Stimulated activated CD4-positive, alpha-beta T cell treated with anti-CD3 and anti-CD28 coated beads, Interleukin-4, amount 100 ng/mL, for 1 hour (primary cell): ENCODE measurements around the gene HTRA1.
A peak's percentile ranks its signal among the peaks of the same experiment; 100 is the strongest.

ENCODE experiments used
- DNase-seq: peaks from one replicate; pipeline ENCODE4 v3.0.0-alpha.2; 2020

The HTRA1 gene

DNA sequence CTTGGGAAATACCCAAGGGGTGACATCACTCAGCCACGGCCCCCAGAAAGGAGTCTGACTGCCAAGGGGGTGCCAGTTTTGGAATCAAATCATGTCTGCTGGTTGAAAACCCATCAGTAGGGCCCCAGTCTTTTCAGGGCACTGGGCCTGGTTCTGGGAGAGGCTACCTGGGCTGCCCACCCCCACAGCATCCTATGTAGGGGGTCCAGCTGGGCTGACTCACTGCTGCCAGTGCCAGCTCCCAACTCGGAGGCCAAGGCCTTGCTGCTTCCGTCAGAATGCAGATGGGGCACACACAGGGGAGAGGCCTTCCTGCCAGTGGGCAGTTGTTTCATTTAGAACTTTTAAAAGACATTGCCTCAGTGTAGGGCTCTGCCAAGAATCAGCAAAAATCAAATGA is 59.7 kb downstream of the HTRA1 start:
- DNase-seq = no peak

DNA sequence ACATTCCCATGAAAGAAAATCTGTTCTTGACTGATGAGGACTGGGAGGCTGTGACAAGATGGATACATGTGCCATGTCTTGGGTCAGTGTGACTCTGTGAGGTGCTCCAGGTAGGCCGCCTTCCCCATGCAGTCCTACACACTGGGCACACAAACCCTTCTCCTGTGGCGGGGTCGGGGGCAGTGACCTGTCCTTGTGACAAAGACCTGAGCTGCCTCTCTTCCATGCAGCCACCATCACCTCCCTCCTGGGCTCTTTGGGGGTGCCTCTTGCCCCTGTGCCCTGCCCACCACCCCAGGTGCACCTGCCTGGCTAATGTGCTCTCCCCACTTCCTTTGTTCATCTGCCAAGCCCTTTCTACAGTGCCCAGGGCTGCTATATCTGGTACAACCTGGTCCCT is 63.5 kb downstream of the HTRA1 start:
- DNase-seq = no peak

DNA sequence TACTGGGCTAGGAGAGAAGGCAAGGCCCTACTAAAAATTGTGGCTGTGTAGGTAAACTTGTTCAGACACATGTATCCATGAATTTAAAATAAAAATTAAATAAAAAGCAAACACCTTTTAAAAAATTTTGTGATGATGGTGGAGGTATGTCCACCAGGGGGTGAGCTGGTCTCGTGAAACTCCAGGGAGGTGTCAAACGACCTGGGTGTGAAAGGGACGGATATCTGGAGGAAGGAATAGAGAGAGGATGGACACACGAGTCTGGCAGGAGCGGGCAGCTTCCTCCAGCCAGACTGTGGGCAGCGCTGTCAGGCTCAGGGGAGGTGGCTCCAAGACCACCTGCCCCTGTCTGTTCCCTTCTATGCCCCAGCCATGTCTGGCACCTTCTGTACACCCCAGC is 64.4 kb downstream of the HTRA1 start:
- no peak for DNase-seq

DNA sequence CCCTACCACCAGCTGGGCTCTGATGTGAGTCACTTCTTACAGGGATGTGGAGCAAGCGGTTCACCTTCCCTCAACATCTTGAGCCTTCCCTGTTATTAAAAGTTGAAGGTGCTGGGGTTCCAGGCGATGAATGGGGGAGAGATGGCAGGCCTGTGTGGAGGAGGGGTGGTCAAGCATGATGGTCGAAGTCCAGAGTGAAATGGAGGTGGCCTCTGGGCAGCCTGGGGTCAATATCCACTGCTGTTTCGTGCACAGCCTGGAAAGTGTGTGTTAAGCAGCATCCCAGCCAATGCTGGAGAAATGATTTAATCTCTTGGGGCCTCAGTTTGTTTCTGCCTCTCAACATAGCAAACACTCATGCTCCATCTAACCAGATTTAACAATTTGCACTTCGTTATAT is 65.5 kb downstream of the HTRA1 start:
- no peak for DNase-seq

DNA sequence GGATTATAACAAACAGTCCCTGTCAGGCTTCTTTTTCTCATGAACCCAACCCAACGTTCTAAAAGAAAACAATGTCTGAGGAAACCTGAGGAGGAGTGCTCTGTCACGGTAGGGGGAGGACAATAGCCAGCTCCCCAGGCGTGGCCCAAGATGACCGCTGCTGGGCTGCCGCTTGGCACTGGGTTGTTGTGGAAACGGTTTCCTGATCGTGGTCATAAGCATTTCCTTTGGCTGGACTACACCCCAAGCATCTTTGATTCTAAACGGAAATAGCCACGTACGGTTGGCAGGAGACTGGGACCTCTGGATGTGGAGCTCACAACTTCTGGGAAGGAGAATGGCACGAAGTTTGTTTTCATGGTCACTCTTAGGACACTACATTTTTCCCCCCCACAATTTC is 68.8 kb downstream of the HTRA1 start:
- DNase-seq = no peak

DNA sequence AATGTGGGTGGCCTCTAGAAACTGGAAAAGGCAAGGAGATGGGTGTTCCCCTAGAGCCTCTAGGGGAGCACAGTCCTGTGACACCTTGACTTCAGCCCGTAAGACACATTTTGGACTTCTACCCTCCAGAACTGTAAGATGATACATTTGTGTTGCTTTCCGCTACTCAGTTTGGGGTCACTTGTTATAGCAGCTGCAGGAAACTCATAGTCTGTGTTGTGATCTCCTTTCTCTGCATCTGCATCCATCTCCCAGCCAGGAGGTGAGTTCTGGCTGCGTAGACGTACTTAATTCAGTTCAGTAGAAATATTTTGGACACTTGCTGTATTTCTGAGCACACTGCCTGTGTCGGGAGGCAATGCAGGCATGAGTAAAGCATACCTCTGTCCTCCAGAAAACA is 69.9 kb downstream of the HTRA1 start:
- DNase-seq = no peak

DNA sequence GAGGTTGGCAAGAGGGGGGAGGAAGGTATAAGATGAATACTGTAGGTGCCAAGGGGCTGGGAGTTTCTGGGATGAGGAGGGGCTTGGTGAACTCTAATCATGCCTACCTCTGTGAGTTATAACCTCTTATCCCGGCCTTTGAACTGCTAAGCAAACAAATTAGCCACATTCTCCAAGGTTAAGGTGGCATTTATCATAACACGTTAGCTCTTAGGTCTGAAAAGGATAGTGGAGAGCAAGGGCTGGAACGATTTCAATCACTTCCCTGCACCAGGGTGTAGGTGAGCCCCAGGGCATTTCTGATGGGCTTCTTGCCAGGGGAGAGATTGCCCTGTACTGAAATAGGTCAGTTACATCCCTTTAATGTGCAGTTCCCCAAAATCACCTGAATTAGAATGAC is 70.6 kb downstream of the HTRA1 start:
- DNase-seq = no peak

DNA sequence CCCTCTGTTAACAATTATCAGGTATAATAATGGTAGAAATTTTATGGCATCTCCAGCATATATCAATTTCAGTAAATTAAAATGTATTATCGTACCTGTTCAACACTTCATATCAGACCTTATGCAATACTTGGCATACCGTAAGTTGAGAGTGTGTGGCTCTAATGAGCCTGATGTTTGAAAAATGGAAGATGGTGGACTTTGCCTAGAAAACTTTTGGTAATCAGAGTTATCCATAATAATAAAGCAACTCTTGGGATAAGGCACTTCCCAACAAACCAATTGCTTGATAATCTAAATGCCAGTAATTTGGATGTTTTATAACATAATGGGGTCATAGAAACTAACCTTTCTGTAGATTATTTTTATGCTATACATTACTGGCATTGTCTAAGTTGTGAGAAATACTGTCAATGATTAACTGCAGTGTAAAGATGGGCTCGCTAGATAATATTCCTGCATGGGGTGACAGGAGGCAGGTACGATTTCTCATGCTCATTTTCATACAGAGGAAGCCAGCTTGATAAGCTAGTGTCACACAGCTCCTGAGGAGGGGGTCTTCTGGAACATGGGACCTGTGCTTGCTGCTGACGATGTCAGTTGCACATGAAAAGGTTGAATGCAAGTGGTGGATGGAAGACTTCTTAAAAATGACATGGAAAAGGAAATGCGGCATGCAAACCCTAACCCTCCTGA is 71.4 kb downstream of the HTRA1 start:
- DNase-seq = no peak

DNA sequence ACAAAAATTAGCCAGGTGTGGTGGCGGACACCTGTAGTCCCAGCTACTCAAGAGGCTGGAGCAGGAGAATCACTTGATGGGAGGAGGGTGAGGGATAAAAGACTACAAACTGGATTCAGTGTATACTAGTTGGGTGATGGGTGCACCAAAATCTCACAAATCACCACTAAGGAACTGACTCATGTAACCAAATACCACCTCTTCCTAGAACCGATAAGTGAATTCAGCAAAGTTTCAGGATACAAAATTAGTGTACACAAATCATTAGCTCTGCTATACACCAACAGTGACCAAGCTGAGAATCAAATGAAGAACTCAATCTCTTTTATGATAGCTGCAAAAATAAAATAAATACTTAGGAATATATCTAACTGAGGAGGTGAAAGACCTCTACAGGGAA is 76.2 kb downstream of the HTRA1 start:
- DNase-seq = no peak

DNA sequence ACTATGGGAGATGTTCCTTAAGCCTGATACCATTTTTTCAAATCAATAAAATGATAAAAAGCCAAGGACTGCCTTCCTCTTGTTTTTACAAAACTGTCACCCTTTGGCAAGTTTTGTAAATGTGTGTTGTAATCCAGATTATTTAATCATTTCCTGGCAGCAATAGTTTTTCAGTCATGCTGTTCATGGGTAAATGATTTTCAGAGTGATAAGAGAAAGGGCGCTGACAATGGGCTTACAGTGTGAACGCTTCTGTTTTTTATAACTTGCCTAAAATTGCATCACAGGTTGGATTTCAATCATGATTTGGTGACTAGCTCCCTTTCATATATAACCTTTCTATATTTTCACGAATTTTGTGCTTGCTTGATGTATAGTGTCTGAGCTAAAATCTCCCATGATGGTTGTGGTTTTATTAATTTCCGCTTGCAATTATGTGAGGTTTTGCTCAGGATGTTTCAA is 80.2 kb downstream of the HTRA1 start:
- no peak for DNase-seq

DNA sequence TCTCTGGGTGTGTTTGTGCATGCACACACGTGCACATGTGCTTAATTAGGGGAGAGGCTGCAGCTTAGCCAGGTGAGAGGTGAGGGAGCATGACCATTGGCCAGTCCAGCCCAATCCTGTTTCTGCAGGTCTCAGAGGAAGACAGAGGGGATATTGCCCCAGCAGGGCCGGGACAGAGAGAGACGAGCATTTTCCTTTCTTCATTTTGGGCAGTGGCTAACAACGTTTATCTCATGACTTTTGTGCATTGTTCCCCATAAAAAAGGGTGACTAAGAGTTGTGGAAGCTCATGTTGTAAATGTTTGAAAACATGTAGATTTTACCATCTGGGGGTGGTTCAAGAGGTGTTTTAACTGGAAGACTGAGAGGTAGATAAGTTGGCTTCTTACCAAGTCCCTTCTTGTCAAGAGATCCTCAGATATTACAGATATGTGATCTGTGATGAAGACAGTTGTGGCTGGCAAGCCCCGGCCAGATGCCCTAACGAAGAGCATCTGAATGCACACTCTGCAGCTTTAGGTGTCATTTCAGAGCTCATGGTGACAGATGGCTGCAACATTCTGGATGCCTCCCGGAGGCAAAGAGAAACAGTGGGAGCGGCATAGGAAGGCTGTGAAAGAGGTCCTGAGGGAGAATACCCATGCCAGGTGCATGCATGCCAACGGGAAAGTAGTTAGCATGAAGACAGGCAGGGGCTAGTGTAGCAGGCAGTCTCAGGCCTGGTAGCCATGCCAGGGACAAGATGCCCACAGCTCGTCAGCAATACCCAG is 82.5 kb downstream of the HTRA1 start:
- DNase-seq = no peak

DNA sequence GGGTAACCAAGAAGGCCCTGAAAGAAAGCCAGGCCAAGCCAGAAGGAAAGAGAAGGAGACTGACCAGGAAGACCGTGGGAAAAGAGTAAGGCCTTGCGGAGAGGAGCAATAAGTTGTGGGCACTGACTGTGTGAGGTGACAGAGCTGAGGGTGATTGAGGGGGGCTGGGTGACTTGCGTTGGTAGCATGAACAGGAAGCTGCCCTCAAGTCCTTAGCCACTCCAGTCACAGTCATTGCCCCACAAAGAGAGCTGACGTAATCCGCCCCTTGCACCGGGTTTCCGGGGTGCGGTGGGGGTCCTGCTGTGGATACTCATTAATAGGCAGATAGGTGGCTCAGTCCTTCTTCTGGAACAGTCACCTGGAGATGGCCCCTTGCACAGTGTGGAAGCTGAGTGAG is 83.1 kb downstream of the HTRA1 start:
- no peak for DNase-seq

DNA sequence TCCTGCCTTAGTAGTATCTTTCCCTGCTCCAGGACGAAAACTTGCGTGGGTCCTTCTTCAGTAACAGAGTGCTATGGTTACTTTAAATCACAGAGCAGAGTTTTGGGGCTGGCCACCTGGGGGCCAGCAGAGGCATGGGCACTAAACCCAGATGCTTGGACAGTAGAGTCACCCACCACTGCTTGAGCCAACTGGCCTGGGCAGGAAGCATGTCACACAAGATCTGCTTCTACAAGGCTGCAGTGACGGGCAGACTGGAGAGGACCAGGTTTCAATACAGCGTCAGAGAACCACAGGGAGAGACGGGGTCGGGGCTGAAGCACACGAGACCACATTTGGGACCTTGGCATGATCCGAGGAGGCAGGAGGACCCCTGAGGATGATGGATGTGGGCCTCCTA is 84.9 kb downstream of the HTRA1 start:
- DNase-seq = no peak

DNA sequence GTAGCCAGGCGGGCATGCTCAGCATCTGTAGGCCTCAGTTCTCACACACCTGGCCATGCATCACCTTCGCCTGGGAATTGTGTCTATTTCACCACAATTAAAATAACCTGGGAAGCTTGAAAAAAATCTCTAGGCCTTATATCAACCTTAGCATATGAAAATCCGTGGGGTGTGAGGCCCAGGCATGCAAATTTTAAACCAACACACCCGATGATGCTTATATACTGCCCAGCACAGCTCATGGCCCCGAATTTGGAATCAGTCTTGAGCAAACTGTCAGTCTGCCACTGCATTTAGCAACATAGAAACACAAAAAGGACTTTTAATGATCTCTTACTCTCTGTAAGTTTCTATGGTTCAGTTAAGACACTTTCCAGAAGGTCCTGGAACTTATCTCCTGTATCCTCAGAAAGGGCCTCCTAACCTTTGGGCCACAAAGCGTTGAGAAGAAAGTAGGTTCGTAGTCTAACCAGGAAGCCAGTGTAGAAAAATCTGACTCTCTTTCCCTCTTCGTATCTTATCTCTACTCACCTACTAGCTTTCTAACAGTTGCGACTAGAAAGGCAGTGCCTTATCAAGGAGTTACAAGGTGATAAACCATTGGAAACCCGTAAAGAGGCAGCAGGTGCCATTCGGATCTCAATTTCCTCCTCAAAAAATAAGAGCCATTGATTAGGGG is 87.2 kb downstream of the HTRA1 start:
- no peak for DNase-seq

DNA sequence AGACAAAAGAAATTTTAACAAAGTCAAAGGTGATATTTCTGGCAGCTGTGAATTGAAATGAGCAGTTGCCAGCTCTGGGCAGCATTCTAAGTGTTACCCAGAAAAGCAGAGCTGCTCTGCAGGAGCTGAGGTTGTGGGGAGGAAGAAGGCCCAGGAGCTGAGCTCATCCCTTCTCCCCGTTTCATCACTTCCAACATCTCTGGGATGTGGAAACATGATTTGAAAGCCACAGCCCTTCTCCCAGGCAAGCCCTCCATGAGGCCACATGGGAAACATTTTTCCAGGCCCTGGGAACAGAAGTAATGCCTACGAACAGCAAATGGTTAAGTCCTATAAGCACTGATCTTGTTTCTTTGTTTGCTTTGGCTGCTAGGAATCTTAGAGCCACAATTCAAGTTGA is 88.3 kb downstream of the HTRA1 start:
- DNase-seq = no peak

DNA sequence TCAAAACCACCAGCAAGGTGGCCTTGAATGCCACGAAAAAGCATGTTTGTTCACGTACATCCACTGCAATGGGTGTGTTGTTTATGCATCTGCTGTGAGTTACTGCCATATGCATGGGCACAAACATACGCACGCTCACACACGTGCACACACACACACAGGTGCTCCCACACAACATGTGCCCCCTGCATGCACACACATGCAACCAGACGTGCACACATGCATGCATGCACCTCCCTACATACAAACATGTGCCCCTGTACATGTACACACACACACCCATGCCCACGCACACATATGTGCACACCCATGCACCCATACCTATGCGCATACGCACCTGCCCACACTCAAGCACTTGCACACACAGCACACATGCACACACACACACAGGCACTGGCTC is 89.1 kb downstream of the HTRA1 start:
- DNase-seq = no peak

DNA sequence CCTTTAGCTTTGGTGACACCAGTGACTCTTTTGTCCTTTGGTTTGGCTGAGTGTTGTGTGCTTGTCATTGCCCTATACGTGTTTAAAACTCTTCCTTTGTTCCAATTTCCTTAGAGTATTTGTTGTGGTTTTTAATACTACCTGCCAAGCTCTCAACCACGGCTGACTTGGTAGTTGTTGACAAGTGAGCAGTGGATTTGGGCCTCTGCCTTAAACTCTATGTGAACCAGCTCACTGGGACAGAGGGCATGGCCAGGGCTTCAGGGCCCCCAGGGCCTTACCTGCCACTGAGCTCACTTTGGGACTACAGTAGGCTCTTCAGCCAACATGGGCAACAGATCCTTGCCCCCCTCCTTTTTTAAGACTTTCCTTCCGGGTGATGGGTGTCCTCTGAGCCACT is 89.6 kb downstream of the HTRA1 start:
- no peak for DNase-seq

DNA sequence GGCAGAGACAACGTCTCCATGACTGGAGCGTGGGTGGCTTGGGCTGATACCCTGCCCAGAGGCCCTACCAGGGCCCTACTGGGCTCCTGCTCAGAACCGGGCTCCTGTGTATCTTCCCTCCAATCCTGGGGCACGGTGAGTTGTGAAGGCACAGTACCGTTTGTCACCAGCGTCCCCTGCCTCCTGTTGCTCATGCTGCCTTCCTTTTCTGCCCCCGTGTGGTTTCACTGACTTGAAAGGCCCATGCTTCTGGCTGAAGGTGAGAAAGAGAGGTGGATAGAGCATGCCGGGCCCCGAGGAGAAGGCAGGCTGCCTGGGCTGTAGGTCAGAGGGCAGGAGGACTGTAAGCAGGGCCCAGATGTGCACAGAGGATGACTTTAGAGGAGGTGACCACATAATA is 90.1 kb downstream of the HTRA1 start:
- DNase-seq = peak; percentile 32

DNA sequence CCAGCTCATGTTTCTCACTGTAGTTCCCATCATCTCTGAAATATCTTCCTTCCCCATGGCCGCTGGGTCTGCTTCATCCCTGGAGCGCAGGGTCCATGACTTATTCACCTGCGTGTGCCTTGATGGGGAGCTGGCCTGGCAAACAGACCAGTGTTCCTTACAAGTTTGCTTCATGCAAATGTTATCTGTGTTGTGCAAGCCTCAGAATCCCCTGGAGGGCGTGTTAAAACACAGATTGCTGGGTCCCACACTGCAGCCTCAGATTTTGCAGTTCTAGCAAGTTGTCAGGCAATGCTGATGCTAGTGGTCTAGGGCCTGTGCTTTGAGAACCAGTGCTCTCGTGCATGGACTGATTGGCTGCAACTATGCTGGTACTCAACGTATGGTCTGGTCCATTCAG is 92.0 kb downstream of the HTRA1 start:
- DNase-seq = no peak

DNA sequence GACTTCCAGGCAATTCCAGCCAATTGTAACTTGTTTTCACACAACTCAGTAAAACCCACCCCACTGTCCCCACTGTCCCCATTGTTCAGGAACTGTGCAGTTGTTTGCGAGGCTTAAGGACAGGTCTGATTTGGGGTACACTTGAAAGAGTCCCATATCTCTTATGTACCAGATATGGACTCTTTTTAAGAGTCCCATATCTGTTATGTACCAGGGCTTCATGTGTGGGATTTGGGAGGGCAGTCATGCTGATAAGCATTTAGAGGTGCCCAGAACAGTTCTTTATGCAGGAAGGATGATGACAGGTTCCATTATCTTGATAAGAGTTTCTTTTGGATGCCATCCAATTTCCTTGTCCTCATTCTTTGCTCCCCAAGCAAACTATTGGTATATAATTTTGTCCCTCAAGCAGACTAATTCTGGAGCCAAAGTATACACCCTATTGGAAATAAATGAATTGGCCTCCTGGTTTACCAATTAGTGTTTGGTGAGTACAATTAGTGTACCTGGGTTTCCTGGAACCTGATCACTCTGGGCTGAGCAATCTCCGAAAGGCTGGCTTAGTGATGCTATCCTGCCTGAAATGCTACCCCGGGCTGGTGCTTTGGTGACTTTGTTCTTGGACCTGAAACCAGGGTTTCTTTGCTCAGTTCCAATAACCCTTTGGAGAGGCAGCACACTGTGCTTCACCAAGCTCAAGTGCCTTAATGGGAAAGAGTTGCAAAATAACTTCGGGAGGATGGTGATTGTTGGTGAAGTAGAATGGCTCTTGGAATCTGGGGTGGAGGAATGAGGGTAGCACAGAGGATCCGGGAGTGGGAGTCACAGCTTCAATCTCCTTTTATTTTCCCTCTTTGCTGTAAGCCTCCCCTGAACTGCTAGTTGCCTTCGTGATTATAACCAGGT is 93.0 kb downstream of the HTRA1 start:
- no peak for DNase-seq

DNA sequence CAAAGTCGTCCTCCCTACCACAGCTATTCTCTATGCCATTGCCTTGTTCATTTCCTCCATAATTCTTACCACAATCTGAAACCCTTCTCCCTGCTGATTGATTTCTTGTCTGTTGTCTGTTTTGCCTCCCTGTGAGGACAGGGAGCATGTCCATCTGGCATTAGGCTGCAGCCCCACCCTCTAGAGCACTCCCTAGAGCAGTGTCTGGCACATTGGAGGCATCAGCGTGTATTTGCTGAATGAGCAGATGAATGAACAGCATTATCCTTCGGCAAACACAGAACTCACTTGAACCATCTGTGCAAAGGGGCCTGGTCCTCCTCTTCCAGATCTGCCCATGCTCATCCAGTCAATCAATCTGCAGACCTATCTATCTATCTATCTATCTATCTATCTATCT is 94.1 kb downstream of the HTRA1 start:
- no peak for DNase-seq

DNA sequence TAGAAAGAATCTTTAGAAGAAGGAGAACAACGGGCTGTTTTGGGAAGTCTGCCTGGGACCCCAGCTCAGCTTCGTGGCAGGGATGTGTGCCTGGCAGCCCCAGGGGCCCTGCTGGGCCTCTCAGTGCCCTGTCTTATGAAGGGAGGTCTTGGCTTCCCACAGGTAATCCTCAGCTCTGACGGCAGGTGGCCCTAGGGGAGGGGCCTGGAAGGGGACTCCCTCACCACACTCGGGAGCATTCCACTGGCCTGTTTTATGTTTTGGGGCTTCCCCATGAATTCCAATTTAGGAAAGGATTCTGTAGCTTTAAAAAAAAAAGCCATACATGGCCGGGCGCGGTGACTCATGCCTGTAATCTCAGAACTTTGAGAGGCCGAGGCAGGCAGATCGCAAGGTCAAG is 96.2 kb downstream of the HTRA1 start:
- DNase-seq = no peak

DNA sequence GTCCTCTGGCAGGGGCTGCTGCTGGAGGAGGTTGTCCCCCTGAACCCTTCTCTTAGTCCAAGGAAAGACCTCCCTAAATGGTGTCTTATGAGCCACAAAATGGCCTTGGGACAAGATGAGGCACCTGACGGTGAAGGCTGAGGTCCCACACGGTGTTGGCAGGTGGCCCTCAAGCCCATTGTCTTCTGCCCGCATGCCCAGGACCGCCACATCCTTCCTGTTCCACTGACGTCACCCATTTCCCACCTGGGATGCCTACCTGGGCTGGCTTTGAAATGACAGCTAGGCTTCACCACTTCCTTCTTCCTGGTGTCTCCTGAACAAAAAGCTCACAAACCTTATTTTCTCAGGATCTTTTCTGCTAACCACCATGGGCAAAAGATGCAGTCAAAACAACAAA is 97.1 kb downstream of the HTRA1 start:
- DNase-seq = no peak
